Measurements from ENCODE around the gene SPEG.
"Not testable (repeated sequence)": the region's sequence is repeated elsewhere in the genome, so short reads cannot be mapped to it uniquely, and the experiment has no call there.

DNA sequence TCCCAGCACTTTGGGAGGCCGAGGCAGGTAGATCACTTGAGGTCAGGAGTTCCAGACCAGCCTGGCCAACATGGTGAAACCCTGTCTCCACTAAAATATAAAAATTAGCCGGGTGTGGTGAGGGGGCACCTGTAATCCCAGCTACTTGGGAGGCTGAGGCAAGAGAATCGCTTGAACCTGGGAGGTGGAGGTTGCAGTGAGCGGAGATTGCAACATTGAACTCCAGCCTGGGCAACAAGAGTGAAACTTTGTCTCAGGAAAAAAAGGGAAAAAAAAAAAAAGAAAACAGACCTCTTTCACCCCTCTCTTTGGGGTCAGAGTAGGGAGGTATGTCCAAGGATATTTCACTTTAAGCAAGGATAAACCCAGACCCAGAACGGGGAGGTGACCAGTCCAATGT is 27.3 kb upstream of the SPEG start:
- TF ChIP-seq POLR2A (IDR thresholded peaks at IDR 0.05; ENCODE audit: borderline replicate concordance, extremely low read depth, insufficient read depth, insufficient read length); YY1 (IDR thresholded peaks at IDR 0.05; ENCODE audit: extremely low read depth, insufficient replicate concordance, low read depth, low read length); SP1 (IDR thresholded peaks at IDR 0.05; ENCODE audit: low read depth); POLR2AphosphoS5 (IDR thresholded peaks at IDR 0.05; ENCODE audit: low read depth, low read length); EZH2phosphoT487 (IDR thresholded peaks at IDR 0.05; ENCODE audit: borderline replicate concordance); JUND (IDR thresholded peaks at IDR 0.05); EZH2 (IDR thresholded peaks at IDR 0.05); RAD21 (IDR thresholded peaks at IDR 0.05; ENCODE audit: low read depth); SIN3A (IDR thresholded peaks at IDR 0.05; ENCODE audit: low read depth); ZFX (IDR thresholded peaks at IDR 0.05): not testable (repeated sequence)
- TF ChIP-seq, protein P1, sequence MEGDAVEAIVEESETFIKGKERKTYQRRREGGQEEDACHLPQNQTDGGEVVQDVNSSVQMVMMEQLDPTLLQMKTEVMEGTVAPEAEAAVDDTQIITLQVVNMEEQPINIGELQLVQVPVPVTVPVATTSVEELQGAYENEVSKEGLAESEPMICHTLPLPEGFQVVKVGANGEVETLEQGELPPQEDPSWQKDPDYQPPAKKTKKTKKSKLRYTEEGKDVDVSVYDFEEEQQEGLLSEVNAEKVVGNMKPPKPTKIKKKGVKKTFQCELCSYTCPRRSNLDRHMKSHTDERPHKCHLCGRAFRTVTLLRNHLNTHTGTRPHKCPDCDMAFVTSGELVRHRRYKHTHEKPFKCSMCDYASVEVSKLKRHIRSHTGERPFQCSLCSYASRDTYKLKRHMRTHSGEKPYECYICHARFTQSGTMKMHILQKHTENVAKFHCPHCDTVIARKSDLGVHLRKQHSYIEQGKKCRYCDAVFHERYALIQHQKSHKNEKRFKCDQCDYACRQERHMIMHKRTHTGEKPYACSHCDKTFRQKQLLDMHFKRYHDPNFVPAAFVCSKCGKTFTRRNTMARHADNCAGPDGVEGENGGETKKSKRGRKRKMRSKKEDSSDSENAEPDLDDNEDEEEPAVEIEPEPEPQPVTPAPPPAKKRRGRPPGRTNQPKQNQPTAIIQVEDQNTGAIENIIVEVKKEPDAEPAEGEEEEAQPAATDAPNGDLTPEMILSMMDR (IDR thresholded peaks at IDR 0.05 in 2 of 3, conservative IDR thresholded peaks at IDR 0.05 in 1 of 3; ENCODE audit: borderline replicate concordance in 1 of 3, insufficient read depth in 1 of 3, low read depth in 2 of 3, low read length in 2 of 3): not testable (repeated sequence)
- TF ChIP-seq, protein P2, sequence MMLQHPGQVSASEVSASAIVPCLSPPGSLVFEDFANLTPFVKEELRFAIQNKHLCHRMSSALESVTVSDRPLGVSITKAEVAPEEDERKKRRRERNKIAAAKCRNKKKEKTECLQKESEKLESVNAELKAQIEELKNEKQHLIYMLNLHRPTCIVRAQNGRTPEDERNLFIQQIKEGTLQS (IDR thresholded peaks at IDR 0.05): not testable (repeated sequence)
- TF ChIP-seq, protein P3, sequence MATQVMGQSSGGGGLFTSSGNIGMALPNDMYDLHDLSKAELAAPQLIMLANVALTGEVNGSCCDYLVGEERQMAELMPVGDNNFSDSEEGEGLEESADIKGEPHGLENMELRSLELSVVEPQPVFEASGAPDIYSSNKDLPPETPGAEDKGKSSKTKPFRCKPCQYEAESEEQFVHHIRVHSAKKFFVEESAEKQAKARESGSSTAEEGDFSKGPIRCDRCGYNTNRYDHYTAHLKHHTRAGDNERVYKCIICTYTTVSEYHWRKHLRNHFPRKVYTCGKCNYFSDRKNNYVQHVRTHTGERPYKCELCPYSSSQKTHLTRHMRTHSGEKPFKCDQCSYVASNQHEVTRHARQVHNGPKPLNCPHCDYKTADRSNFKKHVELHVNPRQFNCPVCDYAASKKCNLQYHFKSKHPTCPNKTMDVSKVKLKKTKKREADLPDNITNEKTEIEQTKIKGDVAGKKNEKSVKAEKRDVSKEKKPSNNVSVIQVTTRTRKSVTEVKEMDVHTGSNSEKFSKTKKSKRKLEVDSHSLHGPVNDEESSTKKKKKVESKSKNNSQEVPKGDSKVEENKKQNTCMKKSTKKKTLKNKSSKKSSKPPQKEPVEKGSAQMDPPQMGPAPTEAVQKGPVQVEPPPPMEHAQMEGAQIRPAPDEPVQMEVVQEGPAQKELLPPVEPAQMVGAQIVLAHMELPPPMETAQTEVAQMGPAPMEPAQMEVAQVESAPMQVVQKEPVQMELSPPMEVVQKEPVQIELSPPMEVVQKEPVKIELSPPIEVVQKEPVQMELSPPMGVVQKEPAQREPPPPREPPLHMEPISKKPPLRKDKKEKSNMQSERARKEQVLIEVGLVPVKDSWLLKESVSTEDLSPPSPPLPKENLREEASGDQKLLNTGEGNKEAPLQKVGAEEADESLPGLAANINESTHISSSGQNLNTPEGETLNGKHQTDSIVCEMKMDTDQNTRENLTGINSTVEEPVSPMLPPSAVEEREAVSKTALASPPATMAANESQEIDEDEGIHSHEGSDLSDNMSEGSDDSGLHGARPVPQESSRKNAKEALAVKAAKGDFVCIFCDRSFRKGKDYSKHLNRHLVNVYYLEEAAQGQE (IDR thresholded peaks at IDR 0.05; ENCODE audit: low read depth): not testable (repeated sequence)
- TF ChIP-seq, protein P4, sequence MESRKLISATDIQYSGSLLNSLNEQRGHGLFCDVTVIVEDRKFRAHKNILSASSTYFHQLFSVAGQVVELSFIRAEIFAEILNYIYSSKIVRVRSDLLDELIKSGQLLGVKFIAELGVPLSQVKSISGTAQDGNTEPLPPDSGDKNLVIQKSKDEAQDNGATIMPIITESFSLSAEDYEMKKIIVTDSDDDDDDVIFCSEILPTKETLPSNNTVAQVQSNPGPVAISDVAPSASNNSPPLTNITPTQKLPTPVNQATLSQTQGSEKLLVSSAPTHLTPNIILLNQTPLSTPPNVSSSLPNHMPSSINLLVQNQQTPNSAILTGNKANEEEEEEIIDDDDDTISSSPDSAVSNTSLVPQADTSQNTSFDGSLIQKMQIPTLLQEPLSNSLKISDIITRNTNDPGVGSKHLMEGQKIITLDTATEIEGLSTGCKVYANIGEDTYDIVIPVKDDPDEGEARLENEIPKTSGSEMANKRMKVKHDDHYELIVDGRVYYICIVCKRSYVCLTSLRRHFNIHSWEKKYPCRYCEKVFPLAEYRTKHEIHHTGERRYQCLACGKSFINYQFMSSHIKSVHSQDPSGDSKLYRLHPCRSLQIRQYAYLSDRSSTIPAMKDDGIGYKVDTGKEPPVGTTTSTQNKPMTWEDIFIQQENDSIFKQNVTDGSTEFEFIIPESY (IDR thresholded peaks at IDR 0.05; ENCODE audit: extremely low read depth, insufficient replicate concordance, low read length): not testable (repeated sequence)
